ENCODE data around the gene WFIKKN2.

Gene WFIKKN2

DNA sequence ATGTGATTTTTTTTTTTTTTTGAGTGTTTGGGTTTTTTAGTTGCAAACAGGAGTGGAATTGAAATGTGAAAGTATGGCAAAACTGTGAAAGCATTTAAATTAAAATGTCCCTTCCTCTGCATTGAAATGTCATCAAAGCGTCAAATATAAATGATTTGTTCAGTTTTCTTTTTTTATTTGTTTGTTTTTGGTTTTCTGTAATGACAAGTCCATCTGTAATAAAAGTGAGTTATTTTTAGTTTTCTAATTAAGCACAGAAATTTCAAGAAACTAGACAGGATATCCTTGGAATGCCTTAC is 32.7 kb downstream of the WFIKKN2 start:
- Histone ChIP-seq H3K27me3 (no peaks in the 10 kb centered on the region), H3K4me1 (peaks cover 0 to 32% (median 24%) of the 10 kb centered on the region in 4 donors), H3K27ac (peak overlapping the region; percentile 99 to 100), H3K9me3 (no peaks in the 10 kb centered on the region), H3K4me3 (peak overlapping the region; percentile 87 to 93), H3K36me3 (peaks cover 3 to 11% (median 6%) of the 10 kb centered on the region in 3 donors)
- intact Hi-C loops (cut with DNase I; ENCODE audit: low total_unique reads): no loop called here
- TF ChIP-seq, protein P1, sequence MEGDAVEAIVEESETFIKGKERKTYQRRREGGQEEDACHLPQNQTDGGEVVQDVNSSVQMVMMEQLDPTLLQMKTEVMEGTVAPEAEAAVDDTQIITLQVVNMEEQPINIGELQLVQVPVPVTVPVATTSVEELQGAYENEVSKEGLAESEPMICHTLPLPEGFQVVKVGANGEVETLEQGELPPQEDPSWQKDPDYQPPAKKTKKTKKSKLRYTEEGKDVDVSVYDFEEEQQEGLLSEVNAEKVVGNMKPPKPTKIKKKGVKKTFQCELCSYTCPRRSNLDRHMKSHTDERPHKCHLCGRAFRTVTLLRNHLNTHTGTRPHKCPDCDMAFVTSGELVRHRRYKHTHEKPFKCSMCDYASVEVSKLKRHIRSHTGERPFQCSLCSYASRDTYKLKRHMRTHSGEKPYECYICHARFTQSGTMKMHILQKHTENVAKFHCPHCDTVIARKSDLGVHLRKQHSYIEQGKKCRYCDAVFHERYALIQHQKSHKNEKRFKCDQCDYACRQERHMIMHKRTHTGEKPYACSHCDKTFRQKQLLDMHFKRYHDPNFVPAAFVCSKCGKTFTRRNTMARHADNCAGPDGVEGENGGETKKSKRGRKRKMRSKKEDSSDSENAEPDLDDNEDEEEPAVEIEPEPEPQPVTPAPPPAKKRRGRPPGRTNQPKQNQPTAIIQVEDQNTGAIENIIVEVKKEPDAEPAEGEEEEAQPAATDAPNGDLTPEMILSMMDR (IDR thresholded peaks at IDR 0.05): no peak
- DNase-seq: no peak

DNA sequence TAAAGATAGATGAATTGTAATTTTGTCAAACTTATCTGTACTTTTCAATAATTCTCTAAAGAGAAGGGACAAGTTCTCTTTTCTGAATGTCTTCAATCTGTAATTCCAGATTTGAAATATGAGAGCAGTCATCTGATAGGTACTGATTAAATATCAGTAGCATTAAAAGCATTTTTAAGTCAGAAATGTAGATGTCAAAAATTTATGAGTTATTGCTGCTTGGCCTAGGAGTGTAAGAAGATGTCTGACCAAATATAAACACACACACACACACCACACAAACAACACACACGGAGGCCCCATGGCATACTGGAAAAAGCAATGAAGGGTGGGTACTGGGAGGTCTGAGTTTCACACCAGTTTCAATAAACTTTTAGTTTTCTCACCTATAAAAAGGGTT is 33.2 kb downstream of the WFIKKN2 start:
- intact Hi-C loops (cut with DNase I; ENCODE audit: low total_unique reads): no loop called here
- Histone ChIP-seq H3K9me3 (no peaks in the 10 kb centered on the region), H3K4me1 (peaks cover 0 to 30% (median 23%) of the 10 kb centered on the region in 4 donors), H3K36me3 (peaks cover 0 to 6% (median under 1%) of the 10 kb centered on the region in 3 donors), H3K4me3 (peak overlapping the region; percentile 87 to 93), H3K27me3 (no peaks in the 10 kb centered on the region), H3K27ac (peak overlapping the region; percentile 99 to 100)
- no peak for DNase-seq
- TF ChIP-seq, protein P1 (IDR thresholded peaks at IDR 0.05): no peak

DNA sequence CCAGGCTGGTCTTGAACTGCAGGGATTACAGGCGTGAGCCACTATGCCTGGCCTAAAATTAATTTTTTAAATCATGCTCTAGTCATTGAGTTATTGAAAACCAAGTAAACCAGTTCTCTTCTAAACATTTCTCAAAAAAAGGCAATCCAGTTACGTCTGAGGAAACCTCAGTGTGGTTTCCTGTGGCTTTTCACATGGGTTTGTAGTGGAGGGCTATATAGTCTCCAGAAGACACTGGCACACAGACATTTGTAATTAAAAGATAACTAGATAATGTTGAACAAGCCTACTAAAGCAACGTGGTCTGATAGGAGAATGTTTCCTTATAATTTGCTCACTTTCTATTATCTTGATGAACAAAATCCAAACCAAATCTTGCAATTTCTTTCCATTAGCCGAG is 36.0 kb downstream of the WFIKKN2 start:
- H3K27me3 ChIP-seq: no peaks in the 10 kb centered on the region
- TF ChIP-seq, protein P1 (IDR thresholded peaks at IDR 0.05): no peak
- no peak overlapping the region for H3K4me3 ChIP-seq
- peak overlapping the region; percentile 57 to 59 for H3K27ac ChIP-seq
- no peaks in the 10 kb centered on the region for H3K36me3 ChIP-seq
- no peaks in the 10 kb centered on the region for H3K9me3 ChIP-seq
- DNase-seq: no peak
- intact Hi-C loops (cut with DNase I; ENCODE audit: low total_unique reads): no loop called here
- H3K4me1 ChIP-seq: peaks cover 0 to 42% (median 22%) of the 10 kb centered on the region in 4 donors

DNA sequence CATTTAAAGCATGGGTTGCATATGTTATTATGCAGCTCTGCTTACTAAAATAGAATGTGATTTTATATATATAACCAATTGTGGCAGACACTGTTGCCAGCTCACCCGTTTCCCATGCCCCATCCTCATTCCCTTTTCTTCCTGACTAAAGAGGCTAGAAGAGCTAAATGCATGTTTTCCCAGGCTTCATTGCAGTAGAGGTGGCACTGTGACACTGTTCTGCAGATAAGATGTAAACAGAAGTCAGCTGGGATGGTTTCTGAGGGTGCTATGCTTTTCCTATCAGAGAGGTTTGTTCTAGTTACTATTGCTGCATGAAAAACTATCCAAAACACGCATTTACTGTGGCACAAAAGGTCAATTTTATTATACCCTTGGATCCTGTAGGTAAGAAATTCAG is 36.5 kb downstream of the WFIKKN2 start:
- TF ChIP-seq, protein P1 (IDR thresholded peaks at IDR 0.05): no peak
- Histone ChIP-seq H3K27me3 (no peaks in the 10 kb centered on the region), H3K4me1 (peaks cover 0 to 42% (median 22%) of the 10 kb centered on the region in 4 donors), H3K4me3 (no peak overlapping the region), H3K9me3 (no peaks in the 10 kb centered on the region), H3K27ac (peak overlapping the region; percentile 57 to 59), H3K36me3 (no peaks in the 10 kb centered on the region)
- DNase-seq: no peak
- intact Hi-C loops (cut with DNase I; ENCODE audit: low total_unique reads): no loop called here

DNA sequence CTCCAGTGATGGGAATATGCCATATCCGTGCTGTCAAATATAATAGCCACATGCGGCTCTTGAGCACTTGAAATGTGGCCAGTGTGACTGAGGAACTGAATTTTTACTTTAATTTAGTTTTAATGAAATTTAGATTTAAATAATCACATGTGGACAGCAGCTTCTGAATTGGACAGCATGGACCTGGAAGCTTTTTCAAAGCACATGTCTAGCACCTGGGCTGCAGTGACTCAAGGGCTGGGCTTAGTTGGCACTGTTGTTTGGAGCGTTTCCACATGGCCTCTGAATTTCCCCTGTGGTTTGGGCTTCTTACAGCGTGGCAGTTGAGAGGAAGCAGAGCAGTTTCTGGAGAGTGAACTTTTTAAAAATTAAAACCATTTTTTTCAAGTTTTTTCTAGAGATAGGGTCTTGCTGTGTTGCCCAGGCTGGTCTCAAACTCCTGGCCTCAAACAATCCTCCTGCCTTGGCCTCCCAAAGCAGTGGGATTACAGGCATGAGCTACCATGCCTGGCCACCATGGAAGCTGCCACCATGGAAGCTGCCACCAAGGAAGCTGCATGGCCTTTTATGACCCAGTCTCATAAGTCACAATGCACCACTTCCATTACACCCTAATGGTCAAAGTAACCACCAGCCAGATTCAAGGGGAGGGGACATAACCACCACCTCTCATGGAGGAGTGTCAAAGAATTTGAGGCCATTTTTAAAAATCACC is 37.5 kb downstream of the WFIKKN2 start:
- intact Hi-C loops (cut with DNase I; ENCODE audit: low total_unique reads): no loop called here
- DNase-seq: peak; percentile 39 to 88
- Histone ChIP-seq H3K27me3 (no peaks in the 10 kb centered on the region), H3K27ac (peak overlapping the region; percentile 57 to 59), H3K4me3 (no peak overlapping the region), H3K9me3 (no peaks in the 10 kb centered on the region), H3K36me3 (no peaks in the 10 kb centered on the region), H3K4me1 (peaks cover 0 to 42% (median 22%) of the 10 kb centered on the region in 4 donors)
- TF ChIP-seq, protein P1 (IDR thresholded peaks at IDR 0.05): no peak
